ENCODE data around the gene LONP1.
"Not testable (repeated sequence)": the region's sequence is repeated elsewhere in the genome, so short reads cannot be mapped to it uniquely, and the experiment has no call there.

The LONP1 gene

GRCh38 chr19:5707576-5708575 lies 12.1 kb downstream of the LONP1 start:
- DNase-seq, result no peak

GRCh38 chr19:5706876-5707573 lies 12.9 kb downstream of the LONP1 start:
- no peak for DNase-seq

- no peak for DNase-seq
These were observed 14.4 kb downstream of the LONP1 start for GRCh38 chr19:5705552-5705951.

GRCh38 chr19:5703819-5704818 lies 15.8 kb downstream of the LONP1 start:
- no peak for DNase-seq

- not testable (repeated sequence) for DNase-seq
These were observed 17.9 kb downstream of the LONP1 start for GRCh38 chr19:5702053-5702410.

GRCh38 chr19:5700455-5701092 lies 19.4 kb downstream of the LONP1 start:
- no peak for DNase-seq

- DNase-seq, result no peak
These were observed 21.1 kb downstream of the LONP1 start for GRCh38 chr19:5698635-5699422.

GRCh38 chr19:5697890-5698634 lies 21.9 kb downstream of the LONP1 start:
- no peak for DNase-seq

- no peak for DNase-seq
These were observed 22.7 kb downstream of the LONP1 start for GRCh38 chr19:5697022-5697889.

GRCh38 chr19:5696196-5697021 lies 23.5 kb downstream of the LONP1 start:
- no peak for DNase-seq

- DNase-seq, result no peak
These were observed 24.2 kb downstream of the LONP1 start for GRCh38 chr19:5695649-5696195.

GRCh38 chr19:5694956-5695648 lies 24.8 kb downstream of the LONP1 start:
- DNase-seq, result no peak

GRCh38 chr19:5694167-5694955 lies 25.6 kb downstream of the LONP1 start:
- no peak for DNase-seq

- no peak for DNase-seq
These were observed 26.5 kb downstream of the LONP1 start for GRCh38 chr19:5693195-5694166.

GRCh38 chr19:5692723-5693194 lies 27.2 kb downstream of the LONP1 start:
- no peak for DNase-seq

Measured in NCI-H345 (cell line).